Measurements from ENCODE around the gene RTN3.

DNA sequence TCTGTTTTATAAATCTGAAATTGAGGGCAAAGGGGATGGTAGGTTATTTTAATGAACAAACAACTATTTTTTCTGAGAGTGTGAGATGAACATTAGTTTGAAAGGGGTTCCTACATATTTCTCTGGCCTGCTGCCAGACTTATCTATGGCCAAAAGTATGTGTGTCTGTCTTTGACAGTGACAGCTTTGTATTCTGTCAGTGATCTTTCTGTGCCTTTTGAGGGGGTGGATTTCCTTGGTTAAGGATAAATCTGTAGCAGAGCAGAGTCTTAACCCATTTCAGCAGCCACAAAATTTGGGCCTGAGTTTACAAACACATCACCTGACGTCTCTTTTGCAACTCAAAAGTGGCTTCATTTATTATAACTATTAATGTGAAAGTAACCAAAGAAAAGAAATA is 56.4 kb downstream of the RTN3 start:
- TF ChIP-seq ISL1 (CRISPR knock-in tag; IDR thresholded peaks at IDR 0.05) (no peak), ZNF565 (CRISPR knock-in tag; conservative IDR thresholded peaks at IDR 0.05; ENCODE audit: low read depth) (no peak), BACH2 (CRISPR knock-in tag; IDR thresholded peaks at IDR 0.05; ENCODE audit: borderline replicate concordance) (no peak), RARB (CRISPR knock-in tag; IDR thresholded peaks at IDR 0.05) (no peak), ZNF70 (CRISPR knock-in tag; IDR thresholded peaks at IDR 0.05) (no peak), SNAI2 (CRISPR knock-in tag; IDR thresholded peaks at IDR 0.05) (no peak), GLIS3 (CRISPR knock-in tag; IDR thresholded peaks at IDR 0.05) (no peak), ZFP30 (CRISPR knock-in tag; IDR thresholded peaks at IDR 0.05) (no peak), TOX (CRISPR knock-in tag; IDR thresholded peaks at IDR 0.05; ENCODE audit: borderline replicate concordance) (no peak), ARNTL (CRISPR knock-in tag; IDR thresholded peaks at IDR 0.05; ENCODE audit: borderline replicate concordance, low read depth) (no peak), OSR1 (CRISPR knock-in tag; IDR thresholded peaks at IDR 0.05) (no peak), ZC3H10 (CRISPR knock-in tag; IDR thresholded peaks at IDR 0.05) (no peak)
- TF ChIP-seq, protein P1, sequence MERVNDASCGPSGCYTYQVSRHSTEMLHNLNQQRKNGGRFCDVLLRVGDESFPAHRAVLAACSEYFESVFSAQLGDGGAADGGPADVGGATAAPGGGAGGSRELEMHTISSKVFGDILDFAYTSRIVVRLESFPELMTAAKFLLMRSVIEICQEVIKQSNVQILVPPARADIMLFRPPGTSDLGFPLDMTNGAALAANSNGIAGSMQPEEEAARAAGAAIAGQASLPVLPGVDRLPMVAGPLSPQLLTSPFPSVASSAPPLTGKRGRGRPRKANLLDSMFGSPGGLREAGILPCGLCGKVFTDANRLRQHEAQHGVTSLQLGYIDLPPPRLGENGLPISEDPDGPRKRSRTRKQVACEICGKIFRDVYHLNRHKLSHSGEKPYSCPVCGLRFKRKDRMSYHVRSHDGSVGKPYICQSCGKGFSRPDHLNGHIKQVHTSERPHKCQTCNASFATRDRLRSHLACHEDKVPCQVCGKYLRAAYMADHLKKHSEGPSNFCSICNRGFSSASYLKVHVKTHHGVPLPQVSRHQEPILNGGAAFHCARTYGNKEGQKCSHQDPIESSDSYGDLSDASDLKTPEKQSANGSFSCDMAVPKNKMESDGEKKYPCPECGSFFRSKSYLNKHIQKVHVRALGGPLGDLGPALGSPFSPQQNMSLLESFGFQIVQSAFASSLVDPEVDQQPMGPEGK (CRISPR knock-in tag; IDR thresholded peaks at IDR 0.05; ENCODE audit: borderline replicate concordance): no peak
